Upper lobe of right lung (tissue), 1 donor: ENCODE data around the gene PLCB2. TPM values are rescaled to one million over a fixed set of nuclear protein-coding genes. Genes with fewer than 3 reads are reported as not detected.

Source experiments
- ATAC-seq: fragments of 200-7000 bp; cut with Tn5 transposase; one replicate; pipeline ENCODE4 v1.9.1; 2020; ENCODE audit warnings: mild to moderate bottlenecking, moderate library complexity
- DNase-seq: peaks from one replicate; pipeline ENCODE4 v3.0.0-alpha.2; 2020
- H3K27ac ChIP-seq: fragments of 200-600 bp; one replicate; pipeline ENCODE4 v1.8.0; 2022
- H3K27me3 ChIP-seq: fragments of 200-600 bp; one replicate; pipeline ENCODE4 v1.8.0; 2022; ENCODE audit warnings: mild to moderate bottlenecking
- H3K36me3 ChIP-seq: fragments of 200-600 bp; one replicate; pipeline ENCODE4 v1.8.0; 2022
- H3K4me1 ChIP-seq: fragments of 200-600 bp; one replicate; pipeline ENCODE4 v1.8.0; 2022
- H3K4me3 ChIP-seq: fragments of 200-600 bp; one replicate; pipeline ENCODE4 v1.8.0; 2022; ENCODE audit warnings: mild to moderate bottlenecking
- H3K9me3 ChIP-seq: fragments of 200-600 bp; one replicate; pipeline ENCODE4 v1.8.0; 2022
- intact Hi-C: fragments of 100-400 bp; cut with DNase I; formaldehyde crosslinking; loops from one replicate; pipeline ENCODE4 v1.11.0; 2022
- total RNA-seq: library from RNA; stranded (reverse); fragmentation: NEBNext Ultra II Directional; extraction: Animal tissue kit (Norgen Biotek cat#: 25700); gene quantifications from one replicate; pipeline ENCODE4 v1.2.1, GENCODE V29; 2021
- TF ChIP-seq, protein P1 (sequence below): fragments of 200-600 bp; IDR thresholded peaks from one replicate; pipeline ENCODE4 v1.8.0; 2022; ENCODE audit warnings: antibody characterized with exemption
- donor health status: DM: no; HTN: yes; CAD: no; lungs with severe emphysema.

PLCB2 gene
- total RNA-seq, 1 donor from 2014 or later, result 61.2 TPM

GRCh38 chr15:40334941-40335795 lies 27.4 kb upstream of the PLCB2 start:
- Histone ChIP-seq H3K4me3 (no peak overlapping the region), H3K36me3 (peaks cover 16% of the 10 kb centered on the region), H3K27me3 (no peaks in the 10 kb centered on the region), H3K27ac (peak overlapping the region; percentile 88), H3K4me1 (peaks cover 92% of the 10 kb centered on the region), H3K9me3 (no peaks in the 10 kb centered on the region)
- DNase-seq (peak; percentile 86), ATAC-seq (peak; percentile 11)
- TF ChIP-seq, protein P1, sequence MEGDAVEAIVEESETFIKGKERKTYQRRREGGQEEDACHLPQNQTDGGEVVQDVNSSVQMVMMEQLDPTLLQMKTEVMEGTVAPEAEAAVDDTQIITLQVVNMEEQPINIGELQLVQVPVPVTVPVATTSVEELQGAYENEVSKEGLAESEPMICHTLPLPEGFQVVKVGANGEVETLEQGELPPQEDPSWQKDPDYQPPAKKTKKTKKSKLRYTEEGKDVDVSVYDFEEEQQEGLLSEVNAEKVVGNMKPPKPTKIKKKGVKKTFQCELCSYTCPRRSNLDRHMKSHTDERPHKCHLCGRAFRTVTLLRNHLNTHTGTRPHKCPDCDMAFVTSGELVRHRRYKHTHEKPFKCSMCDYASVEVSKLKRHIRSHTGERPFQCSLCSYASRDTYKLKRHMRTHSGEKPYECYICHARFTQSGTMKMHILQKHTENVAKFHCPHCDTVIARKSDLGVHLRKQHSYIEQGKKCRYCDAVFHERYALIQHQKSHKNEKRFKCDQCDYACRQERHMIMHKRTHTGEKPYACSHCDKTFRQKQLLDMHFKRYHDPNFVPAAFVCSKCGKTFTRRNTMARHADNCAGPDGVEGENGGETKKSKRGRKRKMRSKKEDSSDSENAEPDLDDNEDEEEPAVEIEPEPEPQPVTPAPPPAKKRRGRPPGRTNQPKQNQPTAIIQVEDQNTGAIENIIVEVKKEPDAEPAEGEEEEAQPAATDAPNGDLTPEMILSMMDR, result no peak
- intact Hi-C loops, result no loop called here

- no peak for ATAC-seq
- Histone ChIP-seq H3K36me3 (peaks cover 16% of the 10 kb centered on the region), H3K4me1 (peaks cover 92% of the 10 kb centered on the region), H3K4me3 (no peak overlapping the region), H3K27ac (peak overlapping the region; percentile 88), H3K9me3 (no peaks in the 10 kb centered on the region), H3K27me3 (no peaks in the 10 kb centered on the region)
- TF ChIP-seq, protein P1, result no peak
- DNase-seq, result no peak
- intact Hi-C loops, result no loop called here
These were observed 26.8 kb upstream of the PLCB2 start for GRCh38 chr15:40334541-40334940.

DNA sequence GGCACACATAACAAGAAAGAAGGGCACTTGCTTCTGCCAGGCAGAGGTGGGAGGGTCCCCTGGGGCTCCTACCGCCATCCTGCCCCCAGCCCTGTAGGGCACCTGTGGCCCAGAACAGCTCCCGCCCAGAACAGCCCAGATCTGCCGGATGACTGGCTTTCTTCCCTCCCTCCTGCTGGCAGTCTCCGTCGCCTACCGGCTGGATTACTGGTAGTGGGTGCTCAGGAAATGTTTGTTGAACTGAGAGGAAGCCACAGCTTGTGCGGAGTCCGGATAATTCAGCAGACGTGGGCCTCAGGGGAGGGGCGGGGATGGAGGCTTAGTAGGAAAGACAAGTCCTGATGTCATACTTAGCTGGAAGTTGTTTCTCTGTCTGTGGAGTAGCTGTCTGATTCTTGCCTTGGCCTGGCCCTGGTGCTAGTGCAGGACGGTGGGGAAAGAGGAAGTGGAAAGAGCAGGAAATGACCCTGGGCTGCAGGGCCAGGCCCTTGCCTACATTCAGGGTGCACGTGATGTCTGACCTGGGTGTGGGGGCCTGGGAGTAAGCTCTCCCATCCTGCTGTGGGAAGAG lies 26.3 kb upstream of the PLCB2 start:
- H3K4me3 ChIP-seq, result peak overlapping the region; percentile 33
- TF ChIP-seq, protein P1, result no peak
- H3K4me1 ChIP-seq, result peaks cover 88% of the 10 kb centered on the region
- peak overlapping the region; percentile 88 for H3K27ac ChIP-seq
- no peaks in the 10 kb centered on the region for H3K9me3 ChIP-seq
- intact Hi-C loops, result no loop called here
- peak; percentile 82 for DNase-seq
- no peaks in the 10 kb centered on the region for H3K27me3 ChIP-seq
- H3K36me3 ChIP-seq, result peaks cover 16% of the 10 kb centered on the region
- ATAC-seq, result peak; percentile 67

GRCh38 chr15:40332113-40332781 lies 24.5 kb upstream of the PLCB2 start:
- Histone ChIP-seq H3K4me3 (no peak overlapping the region), H3K27me3 (no peaks in the 10 kb centered on the region), H3K36me3 (peaks cover 12% of the 10 kb centered on the region), H3K4me1 (peaks cover 86% of the 10 kb centered on the region), H3K9me3 (no peaks in the 10 kb centered on the region), H3K27ac (no peak overlapping the region)
- intact Hi-C loops, result no loop called here
- TF ChIP-seq, protein P1, result no peak
- ATAC-seq (no peak), DNase-seq (no peak)

GRCh38 chr15:40331637-40332036 lies 23.9 kb upstream of the PLCB2 start:
- H3K36me3 ChIP-seq, result peaks cover 6% of the 10 kb centered on the region
- ATAC-seq (no peak), DNase-seq (no peak)
- no peak overlapping the region for H3K4me3 ChIP-seq
- TF ChIP-seq, protein P1, result no peak
- intact Hi-C loops, result no loop called here
- no peaks in the 10 kb centered on the region for H3K27me3 ChIP-seq
- H3K9me3 ChIP-seq, result no peaks in the 10 kb centered on the region
- no peak overlapping the region for H3K27ac ChIP-seq
- peaks cover 88% of the 10 kb centered on the region for H3K4me1 ChIP-seq
